Liver (tissue), 9 donors: Measurements from ENCODE around the gene POGZ. TPM values are rescaled to one million over a fixed set of nuclear protein-coding genes. Genes with fewer than 3 reads are reported as not detected.
"Not testable (repeated sequence)": the region's sequence is repeated elsewhere in the genome, so short reads cannot be mapped to it uniquely, and the experiment has no call there.

Source experiments
- DNase-seq: peaks from one replicate; pipeline ENCODE4 v3.0.0-alpha.2; 2017; ENCODE audit warnings: low spot score
- H3K27ac ChIP-seq, 2 donors: one replicate each; pipeline ENCODE4 v1.7.0; 2013; ENCODE audit warnings: inconsistent platforms in 2 of 2, low read length in 2 of 2, control low read depth in 1 of 2, low read depth in 1 of 2, mild to moderate bottlenecking in 1 of 2
- H3K27me3 ChIP-seq, 4 donors: one replicate each; pipeline versions ENCODE4 v1.6.1 to v1.7.0; 2013; ENCODE audit warnings: low read length in 3 of 4, inconsistent platforms in 1 of 4, mild to moderate bottlenecking in 1 of 4, moderate library complexity in 1 of 4; ENCODE audit not compliant: control insufficient read depth in 4 of 4, insufficient read depth in 4 of 4
- H3K36me3 ChIP-seq, 4 donors: one replicate each; pipeline versions ENCODE4 v1.6.1 to v1.7.0; 2013; ENCODE audit warnings: low read length in 3 of 4, mild to moderate bottlenecking in 3 of 4, low read depth in 1 of 4, moderate library complexity in 1 of 4; ENCODE audit not compliant: control insufficient read depth in 4 of 4, insufficient read depth in 3 of 4
- H3K4me1 ChIP-seq, 4 donors: one replicate each; pipeline versions ENCODE4 v1.6.1 to v1.7.0; 2013; ENCODE audit warnings: low read length in 3 of 4, mild to moderate bottlenecking in 3 of 4, moderate library complexity in 1 of 4; ENCODE audit not compliant: control insufficient read depth in 4 of 4, insufficient read depth in 4 of 4
- H3K4me3 ChIP-seq, 3 donors: one replicate each; pipeline versions ENCODE4 v1.6.1 to v1.7.0; 2013; ENCODE audit warnings: low read length in 3 of 3, control low read depth in 1 of 3, low read depth in 1 of 3, mild to moderate bottlenecking in 1 of 3
- H3K9ac ChIP-seq, 2 donors: one replicate each; pipeline ENCODE4 v1.7.0; 2013; ENCODE audit warnings: low read length in 2 of 2, mild to moderate bottlenecking in 2 of 2, moderate library complexity in 2 of 2, control low read depth in 1 of 2, low read depth in 1 of 2
- H3K9me3 ChIP-seq, 4 donors: one replicate each; pipeline versions ENCODE4 v1.6.1 to v1.7.0; 2013; ENCODE audit warnings: low read length in 3 of 4; ENCODE audit not compliant: control insufficient read depth in 4 of 4
- CTCF ChIP-seq: fragments of 150-350 bp; IDR thresholded peaks from 2 replicates; pipeline ENCODE4 v1.5.1; 2017; ENCODE audit warnings: improper control_type of control experiment, low read depth, low read length; ENCODE audit not compliant: missing input control
- EGR1 ChIP-seq, 2 donors: IDR thresholded peaks; 2 replicates each; pipeline ENCODE4 v1.6.1; 2016 to 2018; ENCODE audit warnings: antibody characterized with exemption in 2 of 2, low read depth in 2 of 2
- FOXA1 ChIP-seq: IDR thresholded peaks from 2 replicates; pipeline ENCODE4 v1.6.1; 2016; ENCODE audit warnings: antibody characterized with exemption
- FOXA2 ChIP-seq: IDR thresholded peaks from 2 replicates; pipeline ENCODE4 v1.6.1; 2016; ENCODE audit warnings: antibody characterized with exemption
- HNF4A ChIP-seq, 2 donors: conservative IDR thresholded peaks; 2 replicates each; pipeline ENCODE4 v1.6.1; 2016; ENCODE audit warnings: antibody characterized with exemption in 2 of 2, mild to moderate bottlenecking in 2 of 2
- HNF4G ChIP-seq: IDR thresholded peaks from 2 replicates; pipeline ENCODE4 v1.6.1; 2016; ENCODE audit warnings: antibody characterized with exemption
- JUND ChIP-seq, 2 donors: IDR thresholded peaks; 2 replicates each; pipeline ENCODE4 v1.6.1; 2016; ENCODE audit warnings: antibody characterized with exemption in 2 of 2
- MAX ChIP-seq: IDR thresholded peaks from 2 replicates; pipeline ENCODE4 v1.6.1; 2016; ENCODE audit warnings: antibody characterized with exemption
- NR2F2 ChIP-seq: IDR thresholded peaks from 2 replicates; pipeline ENCODE4 v1.6.1; 2016; ENCODE audit warnings: antibody characterized with exemption
- RAD21 ChIP-seq, 2 donors: IDR thresholded peaks; 2 replicates each; pipeline ENCODE4 v1.6.1; 2016; ENCODE audit warnings: antibody characterized with exemption in 2 of 2, mild to moderate bottlenecking in 2 of 2
- REST ChIP-seq: IDR thresholded peaks from 2 replicates; pipeline ENCODE4 v1.6.1; 2016; ENCODE audit warnings: antibody characterized with exemption, mild to moderate bottlenecking
- RXRA ChIP-seq, 2 donors: IDR thresholded peaks; 2 replicates each; pipeline ENCODE4 v1.6.1; 2017 to 2018; ENCODE audit warnings: antibody characterized with exemption in 2 of 2, mild to moderate bottlenecking in 1 of 2
- SP1 ChIP-seq: IDR thresholded peaks from 2 replicates; pipeline ENCODE4 v1.6.1; 2018; ENCODE audit warnings: antibody characterized with exemption, mild to moderate bottlenecking
- TAF1 ChIP-seq: conservative IDR thresholded peaks from 2 replicates; pipeline ENCODE4 v1.6.1; 2016; ENCODE audit warnings: antibody characterized with exemption, mild to moderate bottlenecking
- YY1 ChIP-seq: IDR thresholded peaks from 2 replicates; pipeline ENCODE4 v1.6.1; 2016; ENCODE audit warnings: antibody characterized with exemption, mild to moderate bottlenecking
- WGBS: extraction: QIAGEN DNeasy Blood & Tissue Kit; methylation state at CpG from one replicate; pipeline ENCODE4 v1.1.7; 2013; 5-methylcytosine and 5-hydroxymethylcytosine counted together
- polyA plus RNA-seq, 2 donors: library from polyadenylated mRNA; stranded (reverse) in 1 of 2; unstranded in 1 of 2; fragments of 200-250 nt in 1 of 2; fragments of >200 nt in 1 of 2; fragmentation: Nextera tagmentation in 1 of 2; extraction: Ambion mirVana in 1 of 2; gene quantifications; one replicate each; pipeline versions ENCODE4 v1.2.1 to v1.2.3, GENCODE V29; 2013 to 2015
- total RNA-seq, 2 donors: library from RNA; depleted of rRNA; stranded (reverse); fragments of >200 nt; gene quantifications; one replicate each; pipeline ENCODE4 v1.2.3, GENCODE V29; 2014
- TF ChIP-seq, protein P1 (sequence below): IDR thresholded peaks from 2 replicates; pipeline ENCODE4 v1.6.1; 2016; ENCODE audit warnings: antibody characterized with exemption
- donor health status: healthy.
- donor health status: healthy.
- donor health status: healthy.
- donor health status: healthy.
- donor health status: healthy.

Gene POGZ
- total and polyA plus RNA-seq, 4 donors, result 7.7 to 30.1 (median 17.3) TPM

DNA sequence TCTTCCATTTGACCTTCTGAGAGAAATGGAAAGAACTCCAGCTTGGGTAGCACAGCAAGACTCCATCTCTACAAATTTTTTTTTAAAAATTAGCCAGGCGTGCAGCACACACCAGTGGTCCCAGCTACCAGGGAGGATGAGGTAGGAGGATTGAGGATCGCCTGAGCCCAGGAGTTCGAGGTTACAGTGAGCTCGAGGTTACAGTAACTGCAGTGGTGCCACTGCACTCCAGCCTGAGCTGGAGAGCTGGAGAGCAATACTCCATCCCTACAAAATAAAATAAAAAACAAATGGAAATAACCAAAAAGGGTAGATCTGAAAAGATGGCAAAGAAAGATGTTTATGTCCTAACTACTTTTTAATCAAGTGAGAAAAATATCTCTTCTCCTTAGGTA lies 14.5 kb downstream of the POGZ start:
- H3K4me1 ChIP-seq, result peaks cover 4 to 11% (median 7%) of the 10 kb centered on the region in 4 donors
- no peaks in the 10 kb centered on the region for H3K27me3 ChIP-seq
- no peaks in the 10 kb centered on the region for H3K9me3 ChIP-seq
- no peak for DNase-seq
- no peak overlapping the region for H3K9ac ChIP-seq
- TF ChIP-seq FOXA2 (no peak), MAX (no peak), CTCF (no peak), RAD21 (IDR thresholded peaks at IDR 0.05) (no peak), RXRA (IDR thresholded peaks at IDR 0.05) (no peak), REST (no peak), SP1 (no peak), JUND (IDR thresholded peaks at IDR 0.05) (no peak), YY1 (no peak), NR2F2 (no peak), HNF4G (no peak), TAF1 (no peak), EGR1 (IDR thresholded peaks at IDR 0.05; ENCODE audit: low read depth in 2 of 2) (no peak), HNF4A (conservative IDR thresholded peaks at IDR 0.05) (no peak), FOXA1 (no peak)
- TF ChIP-seq, protein P1, sequence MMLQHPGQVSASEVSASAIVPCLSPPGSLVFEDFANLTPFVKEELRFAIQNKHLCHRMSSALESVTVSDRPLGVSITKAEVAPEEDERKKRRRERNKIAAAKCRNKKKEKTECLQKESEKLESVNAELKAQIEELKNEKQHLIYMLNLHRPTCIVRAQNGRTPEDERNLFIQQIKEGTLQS, result no peak
- H3K4me3 ChIP-seq, result no peak overlapping the region
- WGBS, result 78% methylated on average over 4 of the region's 4 CpGs
- peaks cover 0 to 15% (median 3%) of the 10 kb centered on the region in 4 donors for H3K36me3 ChIP-seq
- H3K27ac ChIP-seq, result no peak overlapping the region

DNA sequence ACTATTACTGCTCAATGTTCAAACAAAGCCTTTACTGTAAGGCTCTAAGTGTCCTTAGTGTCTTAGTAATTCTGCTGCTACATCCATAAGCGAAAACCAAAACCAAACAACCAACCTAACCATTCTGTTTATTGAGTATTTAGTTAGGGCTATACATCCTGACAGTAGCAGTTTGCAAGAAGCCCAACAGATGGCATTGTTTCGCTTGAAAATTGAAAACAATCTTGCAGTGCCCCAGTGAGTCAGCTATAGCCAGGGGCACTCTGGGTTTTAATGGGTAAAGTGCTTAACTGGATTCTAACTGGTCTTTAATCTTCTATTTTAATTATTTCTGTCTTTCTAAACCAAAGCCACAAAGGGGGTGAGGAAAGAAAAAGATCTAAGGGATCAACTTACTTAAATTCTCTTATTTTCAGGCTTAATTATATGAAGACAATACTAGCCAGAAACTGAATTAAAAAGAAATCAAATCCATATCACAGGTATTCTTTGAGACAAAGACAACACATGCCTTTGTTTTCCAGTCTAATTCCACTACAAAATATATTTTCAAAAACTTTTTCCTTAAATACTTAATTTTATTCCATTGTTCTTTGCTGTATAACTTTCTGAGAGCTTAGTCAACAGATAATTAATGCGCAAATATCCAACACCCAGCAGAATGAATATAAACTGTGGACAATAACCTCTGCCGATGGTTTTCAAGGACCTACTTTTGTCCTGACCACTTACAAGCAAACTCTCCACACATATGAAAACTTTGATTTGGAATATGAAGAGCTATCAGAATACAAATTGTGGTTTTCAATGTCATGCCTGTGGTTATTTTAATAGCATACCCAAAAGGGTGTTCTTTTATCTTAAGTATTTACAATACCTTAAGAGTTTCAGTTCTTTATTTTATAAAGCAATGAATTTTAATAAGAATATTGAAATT lies 15.2 kb downstream of the POGZ start:
- no peak overlapping the region for H3K4me3 ChIP-seq
- H3K9me3 ChIP-seq, result no peaks in the 10 kb centered on the region
- H3K4me1 ChIP-seq, result peaks cover 4 to 11% (median 5%) of the 10 kb centered on the region in 4 donors
- no peak overlapping the region for H3K27ac ChIP-seq
- WGBS, result 42% methylated on average over 4 of the region's 4 CpGs
- no peaks in the 10 kb centered on the region for H3K27me3 ChIP-seq
- H3K9ac ChIP-seq, result no peak overlapping the region
- peaks cover 0 to 14% (median 3%) of the 10 kb centered on the region in 4 donors for H3K36me3 ChIP-seq
- DNase-seq, result peak; percentile 48
- TF ChIP-seq SP1 (no peak), TAF1 (no peak), HNF4G (no peak), CTCF (peak; percentile 78), HNF4A (conservative IDR thresholded peaks at IDR 0.05) (peak in 1 of 2 donors; percentile 15), YY1 (no peak), RAD21 (IDR thresholded peaks at IDR 0.05) (peak; percentile 90 to 91)

DNA sequence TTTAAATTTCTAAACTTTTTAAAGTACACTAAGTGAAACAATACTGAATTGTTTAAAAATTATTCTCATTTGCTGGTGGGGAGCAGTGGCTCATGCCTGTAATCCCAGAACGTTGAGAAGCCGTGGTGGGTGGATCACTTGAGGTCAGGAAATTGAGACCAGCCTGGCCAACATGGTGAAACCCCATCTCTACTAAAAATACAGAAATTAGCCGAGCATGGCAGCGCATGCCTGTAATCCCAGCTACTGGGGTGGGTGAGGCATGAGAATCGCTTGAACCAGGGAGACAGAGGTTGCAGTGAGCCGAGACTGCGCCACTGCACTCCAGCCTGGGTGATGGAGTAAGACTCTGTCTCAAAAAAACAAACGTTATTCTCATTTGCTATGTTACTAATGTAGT lies 21.9 kb downstream of the POGZ start:
- peaks cover 3 to 13% (median 8%) of the 10 kb centered on the region in 4 donors for H3K36me3 ChIP-seq
- DNase-seq, H3K9me3 ChIP-seq, H3K27me3 ChIP-seq, H3K9ac ChIP-seq, H3K4me3 ChIP-seq, H3K27ac ChIP-seq, H3K4me1 ChIP-seq: not testable (repeated sequence)
- 76% methylated on average over 8 of the region's 8 CpGs for WGBS
